NT2/D1 (cell line): ENCODE data around the gene TIAM2.

Experiments used
- DNase-seq: peaks from one replicate; pipeline ENCODE4 v3.0.0-alpha.2; 2011; ENCODE audit warnings: low read depth, low spot score
- H3K27me3 ChIP-seq: 2 replicates; pipeline ENCODE4 v1.6.0; 2011; ENCODE audit warnings: mild to moderate bottlenecking; ENCODE audit not compliant: insufficient read length, insufficient read depth
- H3K36me3 ChIP-seq: 2 replicates; pipeline ENCODE4 v1.6.1; 2011; ENCODE audit warnings: mild to moderate bottlenecking, low read length, mixed read lengths; ENCODE audit not compliant: insufficient read depth, insufficient read length
- H3K4me1 ChIP-seq: 2 replicates; pipeline ENCODE4 v1.5.1; 2011; ENCODE audit not compliant: insufficient read depth, insufficient read length
- H3K4me3 ChIP-seq: 2 replicates; pipeline ENCODE4 v1.5.1; 2011; ENCODE audit warnings: low read depth; ENCODE audit not compliant: insufficient read length
- H3K9ac ChIP-seq: 2 replicates; pipeline ENCODE4 v1.6.0; 2011; ENCODE audit warnings: low read depth; ENCODE audit not compliant: insufficient read length
- H3K9me3 ChIP-seq: 2 replicates; pipeline ENCODE4 v1.5.1; 2011; ENCODE audit warnings: mild to moderate bottlenecking, low read length; ENCODE audit not compliant: insufficient read depth
- SUZ12 ChIP-seq: IDR thresholded peaks from 2 replicates; pipeline ENCODE4 v1.6.1; 2011; ENCODE audit not compliant: insufficient read length, insufficient read depth; ENCODE audit errors: extremely low read depth
- YY1 ChIP-seq: IDR thresholded peaks from 2 replicates; pipeline ENCODE4 v1.6.1; 2011; ENCODE audit not compliant: insufficient read length, insufficient read depth
- ZNF274 ChIP-seq: IDR thresholded peaks from 2 replicates; pipeline ENCODE4 v1.6.1; 2011; ENCODE audit warnings: mild to moderate bottlenecking, low read depth, low read length

TIAM2 gene

DNA sequence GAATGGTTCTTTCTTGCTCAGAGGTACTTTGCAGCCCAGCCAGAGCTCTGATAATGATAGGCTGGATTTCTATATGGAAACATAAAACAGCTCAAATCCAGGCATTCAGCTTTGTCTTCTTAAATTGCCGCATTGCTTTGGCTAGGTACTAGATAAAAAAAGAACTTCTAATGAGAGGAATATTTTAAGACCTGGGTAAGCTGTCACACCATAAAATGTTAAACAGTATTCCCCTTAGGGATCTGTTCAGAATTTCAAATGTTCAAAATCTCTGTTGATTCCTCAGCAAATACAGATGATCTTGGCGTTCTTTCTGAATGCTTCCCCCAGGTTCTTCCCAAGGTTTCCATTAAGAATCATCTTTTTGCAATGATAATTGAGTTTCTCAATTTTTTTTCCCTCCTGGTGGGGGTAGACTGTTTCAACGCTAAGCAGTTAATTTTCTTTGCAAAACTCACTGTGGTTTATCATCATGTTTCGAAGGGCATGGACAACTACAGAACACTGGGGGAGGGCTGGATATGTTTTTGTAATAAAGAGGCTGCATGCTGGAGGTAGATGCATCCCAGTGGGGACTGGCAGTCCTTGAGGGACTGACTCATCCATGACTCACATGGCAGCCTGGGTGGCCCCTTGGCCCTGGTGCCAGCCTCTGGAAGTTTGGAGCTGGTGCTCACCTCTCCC is 31.0 kb downstream of the TIAM2 start:
- H3K36me3 ChIP-seq, result no peaks in the 10 kb centered on the region
- H3K27me3 ChIP-seq, result no peaks in the 10 kb centered on the region
- no peak for DNase-seq
- H3K4me1 ChIP-seq, result no peaks in the 10 kb centered on the region
- no peaks in the 10 kb centered on the region; the same call in 1 of the 2 replicates for H3K9me3 ChIP-seq
- no peak for TF ChIP-seq ZNF274
- TF ChIP-seq YY1, result no peak
- TF ChIP-seq SUZ12, result no peak
- no peak overlapping the region for H3K9ac ChIP-seq
- H3K4me3 ChIP-seq, result no peak overlapping the region

DNA sequence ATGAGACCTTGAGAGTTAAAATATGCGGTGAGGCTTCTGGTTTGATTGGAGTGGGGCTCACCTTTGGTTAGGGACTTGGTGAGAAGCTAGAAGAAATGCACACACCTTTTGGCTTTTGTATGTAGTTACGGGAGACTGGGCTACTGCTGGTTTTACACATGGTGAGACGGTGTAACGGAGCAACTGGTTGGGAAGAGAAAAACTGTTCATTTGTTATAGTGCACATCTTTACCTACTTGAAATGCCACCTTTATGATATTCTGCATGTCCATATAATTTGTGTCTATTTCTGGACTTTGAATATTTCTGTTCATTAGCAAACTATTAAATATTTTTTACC is 31.6 kb downstream of the TIAM2 start:
- Histone ChIP-seq H3K36me3 (no peaks in the 10 kb centered on the region), H3K4me1 (no peaks in the 10 kb centered on the region), H3K9ac (no peak overlapping the region), H3K4me3 (no peak overlapping the region), H3K27me3 (no peaks in the 10 kb centered on the region), H3K9me3 (no peaks in the 10 kb centered on the region; the same call in 1 of the 2 replicates)
- TF ChIP-seq ZNF274, result no peak
- no peak for TF ChIP-seq YY1
- TF ChIP-seq SUZ12, result no peak
- DNase-seq, result no peak

DNA sequence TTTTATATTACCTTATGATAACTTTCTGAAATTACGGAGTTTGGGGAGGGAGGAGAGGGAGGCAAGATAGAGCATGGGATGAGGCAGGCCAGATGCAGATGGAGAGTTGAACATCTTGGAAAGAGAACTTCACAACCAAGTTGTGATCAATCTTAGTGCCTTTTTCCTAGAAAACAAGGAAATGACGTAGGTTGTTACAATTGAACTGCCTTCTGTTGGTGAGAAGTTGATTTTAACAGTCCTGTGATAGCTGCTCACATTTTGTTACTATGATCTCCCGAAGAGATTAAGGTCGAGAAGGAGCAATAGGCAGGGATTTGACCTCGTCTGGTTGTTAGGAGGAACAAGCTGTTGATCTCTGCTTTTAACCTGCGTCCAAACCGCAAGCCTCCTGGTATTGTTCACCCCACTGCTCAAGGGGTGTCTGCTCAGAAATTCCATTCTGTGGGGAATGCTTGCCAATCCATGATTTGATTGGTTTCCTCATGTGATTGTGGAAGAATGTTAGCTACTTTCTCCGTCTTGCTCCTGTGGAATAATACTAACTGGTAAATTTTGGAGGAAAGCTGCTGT is 35.1 kb downstream of the TIAM2 start:
- DNase-seq, result no peak
- no peak overlapping the region for H3K9ac ChIP-seq

DNA sequence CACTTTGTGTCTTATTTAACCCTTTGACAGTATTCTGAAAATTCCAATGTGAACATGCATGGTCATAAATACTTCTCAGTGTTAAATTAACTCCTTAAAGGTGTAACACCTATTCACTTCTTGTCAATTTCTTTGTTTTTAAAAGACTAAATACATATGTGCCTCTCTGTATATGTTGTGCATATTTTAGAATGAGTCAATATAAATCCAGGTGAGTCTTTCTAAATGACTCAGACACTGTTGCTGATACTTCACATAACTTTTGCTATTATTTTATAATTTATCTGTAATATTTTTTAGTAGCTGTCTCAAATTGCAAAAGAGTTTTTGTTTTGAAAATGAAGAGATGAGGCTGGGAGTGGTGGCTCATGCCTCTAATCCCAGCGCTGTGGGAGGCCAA is 36.0 kb downstream of the TIAM2 start:
- Histone ChIP-seq H3K27me3 (no peaks in the 10 kb centered on the region), H3K9ac (no peak overlapping the region), H3K9me3 (no peaks in the 10 kb centered on the region; the same call in 1 of the 2 replicates), H3K36me3 (no peaks in the 10 kb centered on the region), H3K4me3 (no peak overlapping the region), H3K4me1 (no peaks in the 10 kb centered on the region)
- TF ChIP-seq ZNF274 (no peak), YY1 (no peak), SUZ12 (no peak)
- no peak for DNase-seq

More for the DNA sequence above, 35.1 kb downstream of the TIAM2 start:
- H3K4me1 ChIP-seq, result no peaks in the 10 kb centered on the region
- no peaks in the 10 kb centered on the region for H3K27me3 ChIP-seq
- H3K9me3 ChIP-seq, result no peaks in the 10 kb centered on the region; the same call in 1 of the 2 replicates
- no peaks in the 10 kb centered on the region for H3K36me3 ChIP-seq
- H3K4me3 ChIP-seq, result no peak overlapping the region
- TF ChIP-seq ZNF274 (no peak), YY1 (no peak), SUZ12 (no peak)

DNA sequence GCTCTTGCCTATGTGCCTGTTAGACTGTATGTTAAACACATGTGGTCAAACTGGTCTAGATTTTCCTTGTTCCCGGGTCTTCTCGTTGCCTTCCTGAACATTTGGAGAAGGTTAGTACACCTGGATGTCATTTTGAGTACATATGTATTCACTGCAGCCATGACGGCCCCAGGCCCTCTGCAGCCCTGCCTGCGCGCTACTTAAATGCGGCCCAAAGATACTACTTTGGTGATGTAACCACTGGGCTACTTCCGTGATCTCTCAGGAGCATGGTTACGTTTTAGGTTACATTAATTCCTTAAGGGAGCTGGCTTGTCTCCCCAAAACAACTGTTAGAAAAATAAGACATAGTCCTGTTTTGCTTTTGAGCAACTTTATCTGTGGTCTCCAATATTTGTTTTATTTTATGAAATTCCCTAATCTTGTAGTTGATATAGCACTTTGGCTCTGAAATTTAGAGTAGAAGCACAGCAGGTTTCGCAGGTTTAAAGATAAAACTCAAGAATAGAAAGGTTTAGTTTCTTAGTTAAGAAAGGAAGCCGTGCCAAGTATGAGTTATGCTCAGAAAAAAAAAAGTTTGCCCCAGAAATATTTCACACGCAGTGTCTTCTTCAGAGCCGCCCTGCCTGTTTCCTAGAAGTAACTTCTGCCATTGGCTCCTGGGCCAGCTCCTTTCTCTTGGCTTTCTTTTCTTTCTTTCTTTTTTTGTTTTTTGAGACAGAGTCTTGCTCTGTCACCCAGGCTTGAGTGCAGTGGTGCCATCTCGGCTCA is 38.1 kb downstream of the TIAM2 start:
- TF ChIP-seq YY1 (no peak), ZNF274 (no peak), SUZ12 (no peak)
- DNase-seq, result no peak
- Histone ChIP-seq H3K36me3 (no peaks in the 10 kb centered on the region), H3K9me3 (no peaks in the 10 kb centered on the region; the same call in 1 of the 2 replicates), H3K4me3 (no peak overlapping the region), H3K4me1 (no peaks in the 10 kb centered on the region), H3K27me3 (no peaks in the 10 kb centered on the region), H3K9ac (no peak overlapping the region)

DNA sequence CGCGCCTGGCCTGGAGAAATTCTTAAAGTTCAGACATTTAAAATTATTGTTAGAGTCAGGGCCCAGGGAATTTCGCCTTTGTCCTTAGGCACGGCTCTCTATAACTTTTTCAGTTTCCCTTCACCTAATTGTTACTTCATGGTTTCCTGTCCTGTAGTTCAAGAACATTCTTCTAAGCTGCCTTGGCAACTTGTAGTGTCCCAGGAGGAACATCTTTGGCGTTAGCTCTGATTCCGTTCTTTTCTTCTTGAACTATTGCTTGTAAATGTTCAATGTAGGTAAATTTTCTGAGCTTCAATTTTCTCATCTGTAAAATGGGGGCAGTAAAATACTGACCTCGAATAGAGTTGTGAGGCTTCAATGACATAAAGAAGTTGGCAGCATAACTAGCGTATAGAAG is 41.8 kb downstream of the TIAM2 start:
- no peaks in the 10 kb centered on the region for H3K9me3 ChIP-seq
- TF ChIP-seq ZNF274, result no peak
- no peak for TF ChIP-seq SUZ12
- no peak for TF ChIP-seq YY1
- H3K4me1 ChIP-seq, result no peaks in the 10 kb centered on the region
- no peak for DNase-seq
- no peak overlapping the region for H3K9ac ChIP-seq
- H3K36me3 ChIP-seq, result no peaks in the 10 kb centered on the region
- no peaks in the 10 kb centered on the region for H3K27me3 ChIP-seq
- no peak overlapping the region for H3K4me3 ChIP-seq

DNA sequence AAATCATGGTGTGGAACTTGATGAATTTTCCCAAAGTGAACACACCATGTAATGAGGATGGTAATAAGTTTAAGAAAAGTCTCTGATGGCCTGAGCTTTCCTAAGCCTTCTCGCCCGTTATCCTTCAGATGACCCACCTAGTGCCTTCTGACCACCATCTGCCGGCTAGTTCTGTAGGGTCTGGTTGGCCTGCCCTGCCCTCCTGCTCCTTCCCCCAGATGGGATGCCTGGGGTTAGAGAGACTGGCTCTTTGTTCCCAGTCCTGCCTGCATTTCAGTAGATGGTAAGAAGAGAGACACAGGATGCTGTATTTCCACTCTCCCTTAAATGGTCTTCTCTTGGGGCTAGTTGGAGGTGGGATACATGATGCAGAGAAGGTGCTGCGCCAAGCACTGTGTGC is 43.0 kb downstream of the TIAM2 start:
- DNase-seq, result no peak
- Histone ChIP-seq H3K9ac (no peak overlapping the region), H3K4me3 (no peak overlapping the region), H3K9me3 (no peaks in the 10 kb centered on the region), H3K36me3 (no peaks in the 10 kb centered on the region), H3K27me3 (no peaks in the 10 kb centered on the region), H3K4me1 (peaks cover 2% of the 10 kb centered on the region)
- TF ChIP-seq YY1, result no peak
- no peak for TF ChIP-seq SUZ12
- no peak for TF ChIP-seq ZNF274
